IgD-negative memory B cell (primary cell): ENCODE data around the gene RPS27L. TPM values are rescaled to one million over a fixed set of nuclear protein-coding genes. Genes with fewer than 3 reads are reported as not detected.

Experiments used
- H3K27ac Mint-ChIP-seq, 3 donors: one replicate each; pipeline ENCODE4 v1.8.0; 2020 to 2022; ENCODE audit warnings: mild to moderate bottlenecking in 3 of 3, mixed read lengths in 3 of 3, moderate library complexity in 1 of 3
- H3K27me3 Mint-ChIP-seq: one replicate; pipeline ENCODE4 v1.8.0; 2021; ENCODE audit warnings: mixed read lengths
- H3K36me3 Mint-ChIP-seq: one replicate; pipeline ENCODE4 v1.8.0; 2020; ENCODE audit warnings: mild to moderate bottlenecking, mixed read lengths
- H3K4me1 Mint-ChIP-seq, 3 donors: one replicate each; pipeline ENCODE4 v1.8.0; 2020 to 2022; ENCODE audit warnings: mixed read lengths in 3 of 3, mild to moderate bottlenecking in 1 of 3
- H3K4me3 Mint-ChIP-seq, 4 donors: one replicate each; pipeline ENCODE4 v1.8.0; 2020 to 2022; ENCODE audit warnings: mild to moderate bottlenecking in 4 of 4, mixed read lengths in 4 of 4, moderate library complexity in 3 of 4
- H3K9me3 Mint-ChIP-seq, 3 donors: one replicate each; pipeline ENCODE4 v1.8.0; 2020 to 2021; ENCODE audit warnings: mixed read lengths in 3 of 3, mild to moderate bottlenecking in 1 of 3
- polyA plus RNA-seq: library from polyadenylated mRNA; unstranded; fragments of 300-500 nt; fragmentation: Illumina TruSeq; gene quantifications from one replicate; pipeline ENCODE4 v1.2.3, GENCODE V29; 2021

Gene RPS27L
- polyA plus RNA-seq, 1 donor from 2014 or later, result 147 TPM

GRCh38 chr15:63191895-63192618, 34.8 kb upstream of the RPS27L start:
- Mint-ChIP-seq H3K9me3 (no peaks in the 10 kb centered on the region), H3K4me1 (peaks cover 53 to 68% (median 58%) of the 10 kb centered on the region in 3 donors), H3K27me3 (no peaks in the 10 kb centered on the region), H3K36me3 (peaks cover 2% of the 10 kb centered on the region), H3K27ac (peak overlapping the region; percentile 85 to 97 (median 94)), H3K4me3 (peak overlapping the region; percentile 76 to 99 (median 90))

GRCh38 chr15:63190769-63191649, 33.7 kb upstream of the RPS27L start:
- no peaks in the 10 kb centered on the region for H3K27me3 Mint-ChIP-seq
- H3K9me3 Mint-ChIP-seq, result no peaks in the 10 kb centered on the region
- peak overlapping the region; percentile 91 to 99 (median 98) for H3K4me3 Mint-ChIP-seq
- peak overlapping the region; percentile 85 to 98 (median 94) for H3K27ac Mint-ChIP-seq
- peaks cover 52 to 60% (median 53%) of the 10 kb centered on the region in 3 donors for H3K4me1 Mint-ChIP-seq
- peaks cover 2% of the 10 kb centered on the region for H3K36me3 Mint-ChIP-seq

- H3K4me1 Mint-ChIP-seq, result peaks cover 44 to 52% (median 46%) of the 10 kb centered on the region in 3 donors
- H3K36me3 Mint-ChIP-seq, result peaks cover 2% of the 10 kb centered on the region
- H3K9me3 Mint-ChIP-seq, result no peaks in the 10 kb centered on the region
- H3K27ac Mint-ChIP-seq, result peak overlapping the region; percentile 85 to 98 (median 94)
- no peaks in the 10 kb centered on the region for H3K27me3 Mint-ChIP-seq
- peak overlapping the region; percentile 91 to 99 (median 98) for H3K4me3 Mint-ChIP-seq
Observed at GRCh38 chr15:63189941-63190768, 32.9 kb upstream of the RPS27L start.

- Mint-ChIP-seq H3K4me1 (peaks cover 39 to 44% (median 39%) of the 10 kb centered on the region in 3 donors), H3K27ac (peak within 1 kb of the TSS; percentile 85 to 98 (median 94)), H3K27me3 (no peaks in the 10 kb centered on the region), H3K4me3 (peak within 1 kb of the TSS; percentile 91 to 99 (median 98)), H3K36me3 (peaks cover 2% of the 10 kb centered on the region), H3K9me3 (no peaks in the 10 kb centered on the region)
Observed at GRCh38 chr15:63188926-63189871, 31.9 kb upstream of the RPS27L start, which contains the start of gene RAB8B. Gene RAB8B, plus strand, starts transcription at chr15:63189606. Its CDS starts 19 bp downstream, at chr15:63189625.

GRCh38 chr15:63188247-63188925, 31.1 kb upstream of the RPS27L start:
- no peaks in the 10 kb centered on the region for H3K27me3 Mint-ChIP-seq

GRCh38 chr15:63187589-63188226, 30.4 kb upstream of the RPS27L start:
- Mint-ChIP-seq H3K27ac (peak overlapping the region in 1 of 3 donors; percentile 85), H3K9me3 (no peaks in the 10 kb centered on the region), H3K36me3 (no peaks in the 10 kb centered on the region), H3K4me3 (peak overlapping the region in 1 of 4 donors; percentile 91), H3K4me1 (peaks cover 30 to 33% (median 32%) of the 10 kb centered on the region in 3 donors), H3K27me3 (no peaks in the 10 kb centered on the region)

More at GRCh38 chr15:63188247-63188925, 31.1 kb upstream of the RPS27L start:
- Mint-ChIP-seq H3K4me1 (peaks cover 33 to 38% (median 33%) of the 10 kb centered on the region in 3 donors), H3K36me3 (no peaks in the 10 kb centered on the region), H3K9me3 (no peaks in the 10 kb centered on the region), H3K27ac (peak overlapping the region; percentile 25 to 94 (median 85)), H3K4me3 (peak overlapping the region; percentile 91 to 99 (median 98))

- Mint-ChIP-seq H3K27ac (peak overlapping the region in 1 of 3 donors; percentile 46), H3K9me3 (no peaks in the 10 kb centered on the region), H3K27me3 (no peaks in the 10 kb centered on the region), H3K4me3 (peak overlapping the region in 1 of 4 donors; percentile 78), H3K4me1 (peaks cover 18 to 21% (median 19%) of the 10 kb centered on the region in 3 donors), H3K36me3 (no peaks in the 10 kb centered on the region)
Observed at GRCh38 chr15:63186065-63186464, 28.8 kb upstream of the RPS27L start.

- Mint-ChIP-seq H3K27ac (no peak overlapping the region), H3K9me3 (no peaks in the 10 kb centered on the region), H3K36me3 (no peaks in the 10 kb centered on the region), H3K27me3 (no peaks in the 10 kb centered on the region), H3K4me1 (peaks cover 9 to 13% (median 11%) of the 10 kb centered on the region in 3 donors), H3K4me3 (peak overlapping the region in 1 of 4 donors; percentile 54)
Observed at GRCh38 chr15:63185206-63185605, 27.9 kb upstream of the RPS27L start.

- Mint-ChIP-seq H3K4me1 (no peaks in the 10 kb centered on the region), H3K27ac (peak overlapping the region in 1 of 3 donors; percentile 64), H3K4me3 (peak overlapping the region in 1 of 4 donors; percentile 47), H3K27me3 (no peaks in the 10 kb centered on the region), H3K36me3 (no peaks in the 10 kb centered on the region), H3K9me3 (no peaks in the 10 kb centered on the region)
Observed at GRCh38 chr15:63181648-63182047, 24.4 kb upstream of the RPS27L start.

- H3K4me3 Mint-ChIP-seq, result no peak overlapping the region
- no peaks in the 10 kb centered on the region for H3K4me1 Mint-ChIP-seq
- no peaks in the 10 kb centered on the region for H3K9me3 Mint-ChIP-seq
- no peak overlapping the region for H3K27ac Mint-ChIP-seq
- no peaks in the 10 kb centered on the region for H3K36me3 Mint-ChIP-seq
- H3K27me3 Mint-ChIP-seq, result no peaks in the 10 kb centered on the region
Observed at GRCh38 chr15:63180746-63181145, 23.5 kb upstream of the RPS27L start.

- H3K9me3 Mint-ChIP-seq, result no peaks in the 10 kb centered on the region
- no peaks in the 10 kb centered on the region for H3K27me3 Mint-ChIP-seq
- H3K36me3 Mint-ChIP-seq, result no peaks in the 10 kb centered on the region
- H3K27ac Mint-ChIP-seq, result no peak overlapping the region
- no peaks in the 10 kb centered on the region for H3K4me1 Mint-ChIP-seq
- H3K4me3 Mint-ChIP-seq, result no peak overlapping the region
Observed at GRCh38 chr15:63178034-63178433, 20.8 kb upstream of the RPS27L start.

- no peaks in the 10 kb centered on the region for H3K4me1 Mint-ChIP-seq
- no peaks in the 10 kb centered on the region for H3K9me3 Mint-ChIP-seq
- no peaks in the 10 kb centered on the region for H3K36me3 Mint-ChIP-seq
- no peak overlapping the region for H3K4me3 Mint-ChIP-seq
- no peaks in the 10 kb centered on the region for H3K27me3 Mint-ChIP-seq
- H3K27ac Mint-ChIP-seq, result no peak overlapping the region
Observed at GRCh38 chr15:63176302-63176701, 19.0 kb upstream of the RPS27L start.
